BLaER1 treated with 17β-estradiol and CSF1 and Interleukin-3, amounts not matched to agents 10 nM and 100 nM (cell line): ENCODE measurements around the gene SH3BP4.

ENCODE experiments used
- H3K27ac ChIP-seq, 11 experiments: shearing (Covaris generic); formaldehyde crosslinking; 2 replicates each; pipeline ENCODE4 v1.8.1; 2022
- H3K27me3 ChIP-seq, 11 experiments: shearing (Covaris generic); formaldehyde crosslinking; 2 replicates each; pipeline ENCODE4 v1.8.1; 2022
- H3K36me3 ChIP-seq, 11 experiments: shearing (Covaris generic); formaldehyde crosslinking; 2 replicates each; pipeline ENCODE4 v1.8.1; 2022
- H3K4me1 ChIP-seq, 10 experiments: shearing (Covaris generic); formaldehyde crosslinking; 2 replicates each; pipeline ENCODE4 v1.8.1; 2022
- H3K4me2 ChIP-seq, 11 experiments: shearing (Covaris generic); formaldehyde crosslinking; 2 replicates each; pipeline ENCODE4 v1.8.1; 2022
- H3K4me3 ChIP-seq, 10 experiments: shearing (Covaris generic); formaldehyde crosslinking; 2 replicates each; pipeline ENCODE4 v1.8.1; 2022
- H3K9ac ChIP-seq, 11 experiments: shearing (Covaris generic); formaldehyde crosslinking; 2 replicates each; pipeline ENCODE4 v1.8.1; 2022
- H3K9me3 ChIP-seq, 11 experiments: shearing (Covaris generic); formaldehyde crosslinking; replicated peaks in 1 of 11; 2 replicates each; pipeline ENCODE4 v1.8.1; 2022
- H4K20me1 ChIP-seq, 11 experiments: shearing (Covaris generic); formaldehyde crosslinking; 2 replicates each; pipeline ENCODE4 v1.8.1; 2022
- Cebpa-rat ChIP-seq, 11 experiments: shearing (Covaris generic); IDR thresholded peaks; 2 replicates each; pipeline ENCODE4 v1.8.1; 2022

Gene SH3BP4

GRCh38 chr2:234968631-234969305 lies 17.0 kb downstream of the SH3BP4 start:
- Histone ChIP-seq H3K4me2 (peak overlapping the region; percentile 49 to 83 (median 70)), H3K9ac (peak overlapping the region in 2 of 11 experiments; percentile 11 to 15; a peak in 1 of 22 replicates), H3K4me3 (peak overlapping the region in 2 of 10 experiments; percentile 3 to 28; a peak in 2 of 20 replicates), H3K9me3 (no peaks in the 10 kb centered on the region), H3K36me3 (no peaks in the 10 kb centered on the region), H3K4me1 (peaks cover 14 to 25% (median 18%) of the 10 kb centered on the region in 10 experiments; a peak in 19 of 20 replicates), H3K27ac (no peak overlapping the region), H3K27me3 (peaks cover 0 to 15% (median 0%) of the 10 kb centered on the region in 11 experiments; a peak in 3 of 22 replicates), H4K20me1 (no peaks in the 10 kb centered on the region; a peak in 1 of 22 replicates)
- TF ChIP-seq Cebpa-rat (IDR thresholded peaks at IDR 0.05): no peak

- Histone ChIP-seq H3K9me3 (no peaks in the 10 kb centered on the region), H3K27me3 (peaks cover 0 to 15% (median 0%) of the 10 kb centered on the region in 11 experiments; a peak in 3 of 22 replicates), H3K9ac (peak overlapping the region in 1 of 11 experiments; percentile 15; a peak in 1 of 22 replicates), H3K36me3 (no peaks in the 10 kb centered on the region), H3K4me1 (peaks cover 14 to 30% (median 19%) of the 10 kb centered on the region in 10 experiments; a peak in 19 of 20 replicates), H4K20me1 (no peaks in the 10 kb centered on the region; a peak in 1 of 22 replicates), H3K27ac (no peak overlapping the region), H3K4me2 (peak overlapping the region; percentile 49 to 83 (median 70)), H3K4me3 (peak overlapping the region in 2 of 10 experiments; percentile 3 to 28; a peak in 2 of 20 replicates)
- no peak for TF ChIP-seq Cebpa-rat (IDR thresholded peaks at IDR 0.05)
Measured at GRCh38 chr2:234969306-234970098, 17.7 kb downstream of the SH3BP4 start.

- Histone ChIP-seq H4K20me1 (no peaks in the 10 kb centered on the region; a peak in 1 of 22 replicates), H3K4me2 (peak overlapping the region in 1 of 11 experiments; percentile 77; a peak in 1 of 22 replicates), H3K27ac (no peak overlapping the region)
Measured at GRCh38 chr2:234970099-234970440, 18.3 kb downstream of the SH3BP4 start.

GRCh38 chr2:234970477-234970882 lies 18.7 kb downstream of the SH3BP4 start:
- Histone ChIP-seq H4K20me1 (no peaks in the 10 kb centered on the region; a peak in 1 of 22 replicates), H3K4me3 (no peak overlapping the region), H3K36me3 (no peaks in the 10 kb centered on the region), H3K27ac (no peak overlapping the region), H3K4me1 (peaks cover 14 to 40% (median 29%) of the 10 kb centered on the region in 10 experiments; a peak in 19 of 20 replicates), H3K27me3 (peaks cover 0 to 18% (median 0%) of the 10 kb centered on the region in 11 experiments; a peak in 3 of 22 replicates), H3K4me2 (no peak overlapping the region), H3K9me3 (no peaks in the 10 kb centered on the region), H3K9ac (no peak overlapping the region)
- no peak for TF ChIP-seq Cebpa-rat (IDR thresholded peaks at IDR 0.05)

More at GRCh38 chr2:234970099-234970440, 18.3 kb downstream of the SH3BP4 start:
- H3K9ac ChIP-seq: no peak overlapping the region
- H3K9me3 ChIP-seq: no peaks in the 10 kb centered on the region
- H3K27me3 ChIP-seq: peaks cover 0 to 17% (median 0%) of the 10 kb centered on the region in 11 experiments; a peak in 3 of 22 replicates
- no peaks in the 10 kb centered on the region for H3K36me3 ChIP-seq
- no peak overlapping the region for H3K4me3 ChIP-seq
- peaks cover 14 to 36% (median 24%) of the 10 kb centered on the region in 10 experiments; a peak in 19 of 20 replicates for H3K4me1 ChIP-seq
- no peak for TF ChIP-seq Cebpa-rat (IDR thresholded peaks at IDR 0.05)

GRCh38 chr2:234971496-234971895 lies 19.7 kb downstream of the SH3BP4 start:
- no peak for TF ChIP-seq Cebpa-rat (IDR thresholded peaks at IDR 0.05)
- Histone ChIP-seq H3K27ac (no peak overlapping the region), H3K4me2 (no peak overlapping the region), H3K4me1 (peaks cover 14 to 43% (median 31%) of the 10 kb centered on the region in 10 experiments; a peak in 19 of 20 replicates), H3K36me3 (no peaks in the 10 kb centered on the region), H3K4me3 (no peak overlapping the region), H3K9me3 (no peaks in the 10 kb centered on the region), H3K27me3 (peaks cover 0 to 18% (median 0%) of the 10 kb centered on the region in 11 experiments; a peak in 3 of 22 replicates), H3K9ac (no peak overlapping the region), H4K20me1 (no peaks in the 10 kb centered on the region; a peak in 1 of 22 replicates)

GRCh38 chr2:234973008-234973407 lies 21.2 kb downstream of the SH3BP4 start:
- peaks cover 0 to 15% (median 0%) of the 10 kb centered on the region in 11 experiments; a peak in 3 of 22 replicates for H3K27me3 ChIP-seq
- no peak overlapping the region for H3K27ac ChIP-seq
- H4K20me1 ChIP-seq: no peaks in the 10 kb centered on the region
- TF ChIP-seq Cebpa-rat (IDR thresholded peaks at IDR 0.05): no peak
- H3K4me1 ChIP-seq: peaks cover 14 to 49% (median 32%) of the 10 kb centered on the region in 10 experiments
- H3K4me3 ChIP-seq: no peak overlapping the region
- no peaks in the 10 kb centered on the region for H3K36me3 ChIP-seq
- no peaks in the 10 kb centered on the region for H3K9me3 ChIP-seq
- H3K9ac ChIP-seq: no peak overlapping the region
- H3K4me2 ChIP-seq: no peak overlapping the region

- no peaks in the 10 kb centered on the region for H3K36me3 ChIP-seq
- no peaks in the 10 kb centered on the region for H4K20me1 ChIP-seq
- H3K27me3 ChIP-seq: peaks cover 0 to 3% (median 0%) of the 10 kb centered on the region in 11 experiments; a peak in 1 of 22 replicates
- H3K9me3 ChIP-seq: peaks cover 2 to 6% (median 5%) of the 10 kb centered on the region in 11 experiments; a peak in 18 of 22 replicates
- TF ChIP-seq Cebpa-rat (IDR thresholded peaks at IDR 0.05): no peak
- peaks cover 10 to 45% (median 26%) of the 10 kb centered on the region in 10 experiments for H3K4me1 ChIP-seq
- no peak overlapping the region for H3K4me3 ChIP-seq
- H3K27ac ChIP-seq: no peak overlapping the region
- H3K9ac ChIP-seq: no peak overlapping the region
- H3K4me2 ChIP-seq: peak overlapping the region in 9 of 11 experiments; percentile 46 to 88 (median 80); a peak in 18 of 22 replicates
Measured at GRCh38 chr2:234974501-234975385, 22.9 kb downstream of the SH3BP4 start.

- Histone ChIP-seq H3K36me3 (no peaks in the 10 kb centered on the region), H3K4me2 (peak overlapping the region in 9 of 11 experiments; percentile 46 to 88 (median 80); a peak in 18 of 22 replicates), H3K27me3 (peaks cover 0 to 3% (median 0%) of the 10 kb centered on the region in 11 experiments; a peak in 1 of 22 replicates), H3K27ac (no peak overlapping the region), H3K9ac (no peak overlapping the region), H3K9me3 (peaks cover 6 to 9% (median 7%) of the 10 kb centered on the region in 11 experiments; a peak in 18 of 22 replicates), H4K20me1 (no peaks in the 10 kb centered on the region), H3K4me1 (peaks cover 15 to 50% (median 31%) of the 10 kb centered on the region in 10 experiments), H3K4me3 (no peak overlapping the region)
- no peak for TF ChIP-seq Cebpa-rat (IDR thresholded peaks at IDR 0.05)
Measured at GRCh38 chr2:234975611-234976010, 23.8 kb downstream of the SH3BP4 start.
